Fibroblast of lung (primary cell): ENCODE results near the gene RASA3. TPM values are rescaled to one million over a fixed set of nuclear protein-coding genes. Genes with fewer than 3 reads are reported as not detected.

ENCODE experiments used
- DNase-seq, 2 donors: peaks; one replicate each; pipeline versions ENCODE4 v3.0.0 to v3.0.0-alpha.2; 2010; ENCODE audit warnings: low read depth in 2 of 2
- H2AFZ ChIP-seq: 2 replicates; pipeline ENCODE4 v1.5.1; 2012; ENCODE audit warnings: low read length, control low read depth, inconsistent platforms
- H3K27ac ChIP-seq: 2 replicates; pipeline ENCODE4 v1.5.1; 2011; ENCODE audit warnings: low read length, control low read depth; ENCODE audit not compliant: insufficient read depth
- H3K27me3 ChIP-seq: 2 replicates; pipeline ENCODE4 v1.5.1; 2011; ENCODE audit warnings: mild to moderate bottlenecking, low read length; ENCODE audit not compliant: control insufficient read depth, insufficient read depth
- H3K36me3 ChIP-seq: 2 replicates; pipeline ENCODE4 v1.5.1; 2011; ENCODE audit warnings: low read length; ENCODE audit not compliant: control insufficient read depth, insufficient read depth
- H3K4me1 ChIP-seq: 2 replicates; pipeline ENCODE4 v1.5.1; 2011; ENCODE audit warnings: low read length; ENCODE audit not compliant: control insufficient read depth, insufficient read depth; ENCODE audit errors: extremely low read depth
- H3K4me2 ChIP-seq: 2 replicates; pipeline ENCODE4 v1.5.1; 2011; ENCODE audit warnings: low read length, control low read depth; ENCODE audit not compliant: insufficient read depth; ENCODE audit errors: extremely low read depth
- H3K4me3 ChIP-seq, 4 experiments: fragments of 200-600 bp in 1 of 4; sonication (generic) in 1 of 4; replicated peaks in 1 of 4; 2 replicates each; pipeline ENCODE4 v1.5.1; 2011 to 2016; ENCODE audit warnings: low read length in 4 of 4, low read depth in 3 of 4, mild to moderate bottlenecking in 3 of 4, control low read depth in 2 of 4, inconsistent platforms in 1 of 4, mixed read lengths in 1 of 4; ENCODE audit not compliant: insufficient read depth in 1 of 4; ENCODE audit errors: control extremely low read depth in 1 of 4
- H3K79me2 ChIP-seq: 2 replicates; pipeline ENCODE4 v1.5.1; 2012; ENCODE audit warnings: mild to moderate bottlenecking, low read length, inconsistent platforms; ENCODE audit not compliant: control insufficient read depth, insufficient read depth
- H3K9ac ChIP-seq: 2 replicates; pipeline ENCODE4 v1.5.1; 2011; ENCODE audit warnings: mild to moderate bottlenecking, low read length, control low read depth; ENCODE audit not compliant: insufficient read depth
- H3K9me3 ChIP-seq: 2 replicates; pipeline ENCODE4 v1.5.1; 2012; ENCODE audit warnings: low read depth, low read length; ENCODE audit not compliant: control insufficient read depth, insufficient read depth
- H4K20me1 ChIP-seq: 2 replicates; pipeline ENCODE4 v1.5.1; 2011; ENCODE audit warnings: low read length; ENCODE audit not compliant: control insufficient read depth, insufficient read depth; ENCODE audit errors: extremely low read depth
- CTCF ChIP-seq, 2 donors: IDR thresholded peaks in 1 of 2; conservative IDR thresholded peaks in 1 of 2; 1 replicate in 1 of 2; 2 replicates in 1 of 2; pipeline ENCODE4 v1.5.1; 2011 to 2012; ENCODE audit warnings: low read length in 2 of 2, control low read depth in 1 of 2, inconsistent platforms in 1 of 2, low read depth in 1 of 2, mild to moderate bottlenecking in 1 of 2
- EZH2 ChIP-seq: IDR thresholded peaks from 2 replicates; pipeline ENCODE4 v1.5.1; 2012; ENCODE audit warnings: low read length, control low read depth, mild to moderate bottlenecking; ENCODE audit errors: missing control alignments
- polyA plus RNA-seq, 2 donors: library from polyadenylated mRNA; depleted of rRNA in 1 of 2; stranded (reverse) in 1 of 2; unstranded in 1 of 2; fragments of >200 nt; gene quantifications; 2 replicates each; pipeline ENCODE4 v1.2.1, GENCODE V29; 2011 to 2012; ENCODE audit warnings: missing spikeins in 1 of 2
- total RNA-seq: library from RNA; depleted of rRNA; stranded (reverse); fragments of >200 nt; gene quantifications from 2 replicates; pipeline ENCODE4 v1.2.1, GENCODE V29; 2014

RASA3 gene
- total and polyA plus RNA-seq, 2 donors (not counting 1 experiment from before 2014, with no cell fraction given), result 26.6 to 31.1 TPM

- no peaks in the 10 kb centered on the region for H3K4me1 ChIP-seq
- no peaks in the 10 kb centered on the region for H3K27me3 ChIP-seq
- no peak overlapping the region for H3K4me3 ChIP-seq
- H3K9me3 ChIP-seq, result no peaks in the 10 kb centered on the region
- DNase-seq, result no peak
- H3K4me2 ChIP-seq, result no peak overlapping the region
- no peaks in the 10 kb centered on the region for H4K20me1 ChIP-seq
- no peaks in the 10 kb centered on the region for H3K79me2 ChIP-seq
- H3K36me3 ChIP-seq, result peaks cover 17% of the 10 kb centered on the region
- H3K9ac ChIP-seq, result no peak overlapping the region
- no peak for TF ChIP-seq EZH2
- no peak for TF ChIP-seq CTCF (conservative IDR thresholded peaks at IDR 0.05 in 1 of 2, IDR thresholded peaks at IDR 0.05 in 1 of 2; ENCODE audit: low read depth in 1 of 2, low read length in 2 of 2)
- H3K27ac ChIP-seq, result no peak overlapping the region
- no peak overlapping the region for H2AFZ ChIP-seq
These were observed 167.0 kb downstream of the RASA3 start for GRCh38 chr13:113965383-113965874.

DNA sequence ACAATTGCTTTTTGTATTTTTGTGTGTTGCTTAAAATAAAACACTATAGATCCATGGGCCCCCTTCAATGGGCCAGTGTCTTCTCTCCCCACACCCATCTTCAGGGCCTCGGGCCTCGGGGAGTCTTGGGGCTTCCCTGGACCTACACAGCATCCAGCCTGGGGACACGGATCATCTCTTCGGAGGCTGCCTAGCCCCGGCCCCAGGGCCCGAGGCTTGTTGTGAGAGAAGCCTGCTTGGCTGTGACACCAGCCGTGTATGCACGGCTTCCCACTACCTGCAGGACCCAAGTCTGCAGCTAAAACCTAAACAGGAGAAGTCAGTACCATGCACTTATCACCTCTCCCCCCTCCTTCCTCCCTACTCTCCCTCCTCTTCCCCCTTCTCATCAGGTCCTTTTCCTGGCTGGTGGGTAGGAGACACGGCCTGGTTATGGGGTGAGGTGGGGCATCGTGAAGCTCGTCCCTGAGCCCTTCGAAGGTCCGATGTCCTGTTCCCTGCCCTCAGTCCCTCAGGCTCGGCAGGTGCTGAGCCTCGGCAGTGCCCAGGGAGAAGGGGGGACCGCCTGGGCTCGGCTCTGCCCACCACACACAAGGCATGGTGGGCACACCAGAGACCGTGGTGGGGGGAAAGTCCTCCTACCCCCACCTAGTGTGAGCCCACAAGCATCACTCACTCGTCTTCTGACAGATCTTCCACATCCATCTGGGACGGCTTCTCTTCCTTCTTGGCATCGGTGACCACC, 168.0 kb downstream of the RASA3 start:
- no peak for TF ChIP-seq CTCF (conservative IDR thresholded peaks at IDR 0.05 in 1 of 2, IDR thresholded peaks at IDR 0.05 in 1 of 2; ENCODE audit: low read depth in 1 of 2, low read length in 2 of 2)
- TF ChIP-seq EZH2, result no peak

DNA sequence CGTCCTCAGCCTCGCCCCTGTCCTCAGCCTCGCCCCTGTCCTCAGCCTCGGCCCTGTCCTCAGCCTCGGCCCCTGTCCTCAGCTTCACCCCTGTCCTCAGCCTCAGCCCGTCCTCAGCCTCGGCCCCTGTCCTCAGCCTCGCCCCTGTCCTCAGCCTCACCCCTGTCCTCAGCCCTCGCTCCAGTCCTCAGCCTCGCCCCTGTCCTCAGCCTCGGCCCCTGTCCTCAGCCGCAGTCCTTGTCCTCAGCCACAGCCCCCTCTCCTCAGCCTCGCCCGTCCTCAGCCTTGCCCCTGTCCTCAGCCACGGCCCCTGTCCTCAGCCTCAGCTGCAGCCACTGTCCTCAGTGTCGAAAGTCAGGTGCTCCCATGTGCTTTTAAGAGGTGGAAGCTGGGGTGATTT, 169.0 kb downstream of the RASA3 start:
- TF ChIP-seq EZH2 (no peak), CTCF (conservative IDR thresholded peaks at IDR 0.05 in 1 of 2, IDR thresholded peaks at IDR 0.05 in 1 of 2; ENCODE audit: low read depth in 1 of 2, low read length in 2 of 2) (no peak)
- Histone ChIP-seq H4K20me1 (no peaks in the 10 kb centered on the region), H3K36me3 (peaks cover 9% of the 10 kb centered on the region), H3K4me2 (no peak overlapping the region), H3K79me2 (no peaks in the 10 kb centered on the region), H3K27ac (no peak overlapping the region), H3K9me3 (no peaks in the 10 kb centered on the region), H3K9ac (no peak overlapping the region), H3K4me3 (no peak overlapping the region), H3K4me1 (no peaks in the 10 kb centered on the region), H3K27me3 (no peaks in the 10 kb centered on the region), H2AFZ (no peak overlapping the region)
- no peak for DNase-seq

More for the DNA sequence above, 168.0 kb downstream of the RASA3 start:
- H3K27ac ChIP-seq, result no peak overlapping the region
- H3K27me3 ChIP-seq, result no peaks in the 10 kb centered on the region
- H2AFZ ChIP-seq, result no peak overlapping the region
- H3K4me1 ChIP-seq, result no peaks in the 10 kb centered on the region
- no peak overlapping the region for H3K4me3 ChIP-seq
- no peaks in the 10 kb centered on the region for H4K20me1 ChIP-seq
- H3K9ac ChIP-seq, result no peak overlapping the region
- DNase-seq, result no peak
- no peaks in the 10 kb centered on the region for H3K9me3 ChIP-seq
- no peaks in the 10 kb centered on the region for H3K79me2 ChIP-seq
- H3K4me2 ChIP-seq, result no peak overlapping the region
- H3K36me3 ChIP-seq, result peaks cover 12% of the 10 kb centered on the region
